ENCODE data around the gene TWIST1.

The TWIST1 gene

DNA sequence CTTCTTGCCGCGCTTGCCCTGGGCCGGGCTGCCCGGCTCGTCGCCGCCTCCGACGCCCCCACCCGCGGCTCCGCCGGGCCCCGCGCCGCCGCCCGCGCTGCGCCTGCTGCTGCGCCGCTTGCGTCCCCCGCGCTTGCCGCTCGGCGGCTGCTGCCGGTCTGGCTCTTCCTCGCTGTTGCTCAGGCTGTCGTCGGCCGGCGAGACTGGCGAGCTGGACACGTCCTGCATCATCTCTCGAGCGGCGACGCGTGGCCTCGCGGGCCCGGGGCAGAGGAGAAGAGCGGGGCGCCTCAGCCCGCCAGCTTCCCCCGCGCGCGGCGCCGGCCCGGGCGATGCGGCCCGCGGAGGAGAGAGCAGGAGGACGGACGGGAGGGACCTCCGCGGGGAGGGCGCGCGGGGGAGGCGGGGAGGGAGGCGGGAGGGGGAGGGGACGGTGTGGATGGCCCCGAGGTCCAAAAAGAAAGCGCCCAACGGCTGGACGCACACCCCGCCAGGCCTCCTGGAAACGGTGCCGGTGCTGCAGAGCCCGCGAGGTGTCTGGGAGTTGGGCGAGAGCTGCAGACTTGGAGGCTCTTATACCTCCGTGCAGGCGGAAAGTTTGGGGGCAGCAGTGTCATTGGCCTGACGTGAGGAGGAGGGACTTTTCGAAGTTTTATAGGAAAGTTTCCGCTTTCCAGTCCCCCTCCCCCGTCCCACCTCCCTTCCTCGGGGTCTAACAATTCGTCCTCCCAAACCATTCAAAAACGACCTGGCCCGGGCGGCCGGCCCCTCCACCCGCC, at the start of gene TWIST1:
Gene TWIST1, minus strand, starts transcription at position 546 of the 779 bp plus-strand sequence. Its CDS starts 315 bp downstream, at position 231.
- H3K36me3 ChIP-seq (replicated peaks): no peaks in the 10 kb centered on the region
- H3K27me3 ChIP-seq (replicated peaks): no peaks in the 10 kb centered on the region
- TF ChIP-seq, protein P1, sequence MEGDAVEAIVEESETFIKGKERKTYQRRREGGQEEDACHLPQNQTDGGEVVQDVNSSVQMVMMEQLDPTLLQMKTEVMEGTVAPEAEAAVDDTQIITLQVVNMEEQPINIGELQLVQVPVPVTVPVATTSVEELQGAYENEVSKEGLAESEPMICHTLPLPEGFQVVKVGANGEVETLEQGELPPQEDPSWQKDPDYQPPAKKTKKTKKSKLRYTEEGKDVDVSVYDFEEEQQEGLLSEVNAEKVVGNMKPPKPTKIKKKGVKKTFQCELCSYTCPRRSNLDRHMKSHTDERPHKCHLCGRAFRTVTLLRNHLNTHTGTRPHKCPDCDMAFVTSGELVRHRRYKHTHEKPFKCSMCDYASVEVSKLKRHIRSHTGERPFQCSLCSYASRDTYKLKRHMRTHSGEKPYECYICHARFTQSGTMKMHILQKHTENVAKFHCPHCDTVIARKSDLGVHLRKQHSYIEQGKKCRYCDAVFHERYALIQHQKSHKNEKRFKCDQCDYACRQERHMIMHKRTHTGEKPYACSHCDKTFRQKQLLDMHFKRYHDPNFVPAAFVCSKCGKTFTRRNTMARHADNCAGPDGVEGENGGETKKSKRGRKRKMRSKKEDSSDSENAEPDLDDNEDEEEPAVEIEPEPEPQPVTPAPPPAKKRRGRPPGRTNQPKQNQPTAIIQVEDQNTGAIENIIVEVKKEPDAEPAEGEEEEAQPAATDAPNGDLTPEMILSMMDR (IDR thresholded peaks at IDR 0.05; ENCODE audit: low read depth, low read length, missing control alignments): no peak
- peak within 1 kb of the TSS; percentile 71 for H3K27ac ChIP-seq
- in situ Hi-C loops (cut with HindIII; ENCODE audit: low pct_ligation_motif_present, low sequenced_read_pairs): no loop called here
- H3K4me3 ChIP-seq (ENCODE audit: low read depth, low read length): peak within 1 kb of the TSS; percentile 99
- DNase-seq: peak; percentile 86

DNA sequence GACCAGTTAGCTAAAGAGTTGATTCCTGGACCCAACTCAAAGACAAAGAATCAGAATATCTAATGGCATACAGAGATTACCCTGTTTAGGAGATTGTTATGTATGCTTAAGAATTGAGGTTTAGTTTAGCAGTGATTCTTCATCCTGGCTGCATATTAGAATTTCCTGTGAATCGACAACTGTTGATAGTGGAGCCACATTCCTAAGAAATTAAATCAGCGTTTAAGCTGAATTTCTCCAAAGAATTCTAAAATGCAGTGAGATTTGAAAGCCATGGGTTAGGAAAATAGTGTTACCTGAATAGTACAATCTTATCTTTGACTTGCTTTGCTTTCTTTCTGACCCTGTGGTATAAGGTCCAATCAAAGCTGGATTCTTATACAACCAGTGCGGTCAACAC, 44.2 kb upstream of the TWIST1 start:
- in situ Hi-C loops (cut with HindIII; ENCODE audit: low pct_ligation_motif_present, low sequenced_read_pairs): no loop called here
- no peak for DNase-seq
- Histone ChIP-seq H3K27ac (no peak overlapping the region), H3K27me3 (replicated peaks) (no peaks in the 10 kb centered on the region), H3K4me3 (ENCODE audit: low read depth, low read length) (no peak overlapping the region), H3K36me3 (replicated peaks) (no peaks in the 10 kb centered on the region)
- TF ChIP-seq, protein P1 (IDR thresholded peaks at IDR 0.05; ENCODE audit: low read depth, low read length, missing control alignments): no peak

DNA sequence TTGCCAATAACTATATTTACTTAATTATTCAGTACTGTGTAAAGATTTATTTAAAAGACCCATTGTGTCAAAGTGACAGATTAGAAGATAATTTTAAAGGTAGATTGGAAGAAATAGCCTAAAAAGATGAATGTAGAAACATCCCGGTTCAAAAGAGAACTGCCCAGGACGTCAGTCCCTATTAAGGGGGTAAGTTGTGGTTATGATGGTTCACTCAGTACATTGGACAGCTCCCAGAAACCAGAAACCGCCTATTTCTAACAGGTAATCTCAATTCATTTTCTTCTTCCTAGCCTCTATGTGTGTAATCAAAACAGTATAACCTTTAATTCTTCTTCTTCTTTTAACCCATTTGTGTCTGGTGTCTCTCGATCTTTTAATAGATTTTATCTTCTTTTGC, 29.3 kb upstream of the TWIST1 start:
- H3K36me3 ChIP-seq (replicated peaks): no peaks in the 10 kb centered on the region
- TF ChIP-seq, protein P1 (IDR thresholded peaks at IDR 0.05; ENCODE audit: low read depth, low read length, missing control alignments): no peak
- no peak overlapping the region for H3K27ac ChIP-seq
- no peak for DNase-seq
- H3K4me3 ChIP-seq (ENCODE audit: low read depth, low read length): no peak overlapping the region
- in situ Hi-C loops (cut with HindIII; ENCODE audit: low pct_ligation_motif_present, low sequenced_read_pairs): no loop called here
- H3K27me3 ChIP-seq (replicated peaks): peaks cover 17% of the 10 kb centered on the region

DNA sequence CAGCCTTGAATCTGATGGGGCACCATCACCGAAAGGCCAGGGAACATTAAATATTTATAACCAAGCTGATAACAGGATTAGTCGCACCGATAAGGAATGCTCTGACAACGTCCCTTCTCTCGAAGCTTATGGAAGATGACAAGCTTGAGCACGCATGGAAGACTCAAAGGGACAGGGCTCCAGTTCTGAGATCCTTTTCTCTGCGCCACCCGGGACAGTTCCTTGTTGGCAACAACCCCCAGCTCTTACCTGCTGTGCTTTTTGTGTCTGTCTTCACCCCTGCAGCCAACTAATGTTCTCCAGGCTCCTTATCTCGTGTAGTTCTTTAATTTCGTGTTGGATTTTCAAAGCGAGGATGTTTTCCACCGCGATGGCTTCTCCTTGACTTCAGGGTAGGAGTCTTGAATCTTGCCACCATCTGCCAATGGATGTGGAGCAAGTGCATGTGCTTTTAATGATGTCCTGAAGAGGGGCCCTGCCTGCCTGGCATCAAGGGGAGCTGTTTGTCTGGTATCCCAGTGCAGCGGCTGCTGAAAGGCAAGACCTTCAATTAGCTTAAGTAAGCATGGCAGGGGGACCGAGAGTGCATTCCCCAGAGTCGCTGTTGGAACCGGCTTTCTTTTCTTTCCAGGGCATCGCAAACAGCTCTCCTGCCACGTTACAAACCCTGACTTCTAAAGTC, 28.1 kb upstream of the TWIST1 start:
- no peak overlapping the region for H3K4me3 ChIP-seq (ENCODE audit: low read depth, low read length)
- in situ Hi-C loops (cut with HindIII; ENCODE audit: low pct_ligation_motif_present, low sequenced_read_pairs): no loop called here
- no peaks in the 10 kb centered on the region for H3K36me3 ChIP-seq (replicated peaks)
- no peak overlapping the region for H3K27ac ChIP-seq
- no peak for DNase-seq
- peaks cover 17% of the 10 kb centered on the region for H3K27me3 ChIP-seq (replicated peaks)
- TF ChIP-seq, protein P1 (IDR thresholded peaks at IDR 0.05; ENCODE audit: low read depth, low read length, missing control alignments): no peak

DNA sequence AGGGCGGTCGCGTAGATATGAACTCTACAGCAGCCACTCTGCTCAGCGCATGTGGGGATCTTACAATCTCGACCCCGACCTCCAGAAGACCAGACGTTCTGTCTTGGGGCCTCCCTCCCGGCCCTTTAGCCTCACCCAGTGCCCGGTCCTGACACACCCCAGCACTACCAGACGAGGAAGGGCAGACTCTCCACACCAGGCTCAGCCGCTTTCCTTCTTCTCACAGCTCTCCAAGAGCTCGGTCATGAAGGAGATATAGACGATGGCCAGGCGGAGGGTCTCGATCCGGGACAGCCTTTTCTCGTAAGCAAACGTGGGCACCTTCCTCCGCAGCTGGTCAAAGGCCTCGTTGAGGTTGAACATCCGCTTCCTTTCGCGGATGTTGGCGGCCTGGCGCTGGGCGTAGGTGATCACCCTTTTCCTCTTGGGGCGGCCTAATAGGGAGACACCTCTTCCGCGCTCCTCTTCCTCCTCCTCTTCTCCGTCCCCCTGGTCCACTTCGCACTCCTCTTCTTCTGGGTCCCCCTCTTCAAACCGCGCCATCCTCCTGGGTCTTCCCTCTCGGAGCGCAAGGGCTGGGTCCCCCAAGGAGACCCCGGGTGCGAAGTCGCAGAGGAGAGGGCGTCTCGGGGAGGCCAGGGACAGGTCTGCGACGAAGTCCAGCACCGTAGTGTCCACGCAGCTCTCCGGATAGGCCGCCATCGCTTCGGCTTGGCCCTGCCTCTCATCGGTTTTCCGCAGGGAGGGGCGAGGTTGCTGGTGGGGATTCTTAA, 27.4 kb upstream of the TWIST1 start, which contains the start of gene FERD3L:
Gene FERD3L, minus strand, starts transcription at position 761 of the 773 bp plus-strand sequence. Its CDS starts 59 bp downstream, at position 702.
- in situ Hi-C loops (cut with HindIII; ENCODE audit: low pct_ligation_motif_present, low sequenced_read_pairs): no loop called here
- TF ChIP-seq, protein P1 (IDR thresholded peaks at IDR 0.05; ENCODE audit: low read depth, low read length, missing control alignments): no peak
- peak within 1 kb of the TSS; percentile 42 for H3K4me3 ChIP-seq (ENCODE audit: low read depth, low read length)
- H3K27ac ChIP-seq: no peak within 1 kb of the TSS
- peaks cover 17% of the 10 kb centered on the region for H3K27me3 ChIP-seq (replicated peaks)
- H3K36me3 ChIP-seq (replicated peaks): no peaks in the 10 kb centered on the region
- DNase-seq: no peak

All from brain microvascular endothelial cell (primary cell).